H1 (cell line): Measurements from ENCODE around the gene MRAP2. TPM values are rescaled to one million over a fixed set of nuclear protein-coding genes. Genes with fewer than 3 reads are reported as not detected.

Source experiments
- CTCF ChIA-PET: fragments of 300-600 bp; sonication (Branson Sonifier 250); formaldehyde crosslinking; loops from one replicate; lab custom pipeline; 2021; ENCODE audit not compliant: partially characterized antibody; lab: Charles Lee
- POLR2A ChIA-PET: fragments of 300-600 bp; sonication (Branson Sonifier 250); formaldehyde crosslinking; loops from one replicate; lab custom pipeline; 2021; ENCODE audit warnings: inconsistent platforms; ENCODE audit not compliant: partially characterized antibody; lab: Charles Lee
- DNase-seq, 2 experiments: peaks; one replicate each; pipeline versions ENCODE4 v3.0.0 to v3.0.0-alpha.2; 2010 to 2022; ENCODE audit warnings: low spot score in 2 of 2, low read depth in 1 of 2, mixed read lengths in 1 of 2
- FAIRE-seq: peaks from 2 replicates; lab custom pipeline; 2011; peaks lifted over from hg19 to GRCh38; lab: Jason Lieb, UNC
- H2AFZ ChIP-seq: 2 replicates; pipeline ENCODE4 v1.8.1; 2012; ENCODE audit warnings: low read length, inconsistent platforms
- H2AK5ac ChIP-seq: 2 replicates; pipeline ENCODE4 v1.6.1; 2013; ENCODE audit warnings: low read depth, low read length
- H2BK120ac ChIP-seq: replicated peaks from 2 replicates; pipeline ENCODE3; 2013; ENCODE audit warnings: low read depth, low read length, inconsistent platforms
- H2BK12ac ChIP-seq: 2 replicates; pipeline ENCODE4 v1.6.1; 2013; ENCODE audit warnings: low read depth, low read length
- H2BK15ac ChIP-seq: 2 replicates; pipeline ENCODE4 v1.6.1; 2013; ENCODE audit warnings: low read length
- H2BK20ac ChIP-seq: 2 replicates; pipeline ENCODE4 v1.6.1; 2013; ENCODE audit warnings: low read length
- H2BK5ac ChIP-seq: 2 replicates; pipeline ENCODE4 v1.6.1; 2013; ENCODE audit warnings: low read depth, low read length
- H3K14ac ChIP-seq: 2 replicates; pipeline ENCODE4 v1.6.1; 2013; ENCODE audit warnings: inconsistent platforms; ENCODE audit not compliant: insufficient read length
- H3K18ac ChIP-seq: 2 replicates; pipeline ENCODE4 v1.6.1; 2013; ENCODE audit warnings: low read length; ENCODE audit errors: extremely low read depth
- H3K23ac ChIP-seq: 2 replicates; pipeline ENCODE4 v1.6.1; 2013; ENCODE audit warnings: inconsistent platforms; ENCODE audit not compliant: insufficient read length
- H3K23me2 ChIP-seq: 2 replicates; pipeline ENCODE4 v1.6.1; 2013; ENCODE audit warnings: low read depth, low read length
- H3K27ac ChIP-seq: 2 replicates; pipeline ENCODE4 v1.6.1; 2011; ENCODE audit warnings: low read depth, low read length, inconsistent platforms
- H3K27me3 ChIP-seq, 4 experiments: replicated peaks in 1 of 4; 1 replicate in 1 of 4; 2 replicates in 3 of 4; pipeline versions ENCODE4 v1.6.1 to v1.8.1; 2011 to 2013; ENCODE audit warnings: low read length in 3 of 4, mild to moderate bottlenecking in 3 of 4, inconsistent platforms in 2 of 4, mixed read lengths in 2 of 4, moderate library complexity in 1 of 4; ENCODE audit not compliant: control insufficient read depth in 3 of 4, insufficient read depth in 3 of 4; ENCODE audit errors: extremely low read depth in 1 of 4
- H3K36me3 ChIP-seq, 4 experiments: 2 replicates each; pipeline versions ENCODE4 v1.6.1 to v1.8.1; 2011 to 2013; ENCODE audit warnings: mild to moderate bottlenecking in 4 of 4, low read length in 3 of 4, moderate library complexity in 2 of 4, control low read depth in 1 of 4, inconsistent platforms in 1 of 4; ENCODE audit not compliant: insufficient read depth in 4 of 4, control insufficient read depth in 2 of 4
- H3K4ac ChIP-seq: replicated peaks from 2 replicates; pipeline ENCODE3; 2013; ENCODE audit warnings: low read length, low read depth, mixed read lengths, inconsistent platforms; ENCODE audit not compliant: insufficient read length
- H3K4me1 ChIP-seq, 4 experiments: replicated peaks in 1 of 4; 1 replicate in 1 of 4; 2 replicates in 3 of 4; pipeline versions ENCODE4 v1.6.1 to v1.8.1; 2011 to 2013; ENCODE audit warnings: low read length in 3 of 4, inconsistent platforms in 2 of 4, mixed read lengths in 1 of 4; ENCODE audit not compliant: insufficient read depth in 4 of 4, control insufficient read depth in 3 of 4
- H3K4me2 ChIP-seq, 2 experiments: 2 replicates each; pipeline versions ENCODE4 v1.6.1 to v1.8.1; 2011 to 2013; ENCODE audit warnings: low read depth in 2 of 2, low read length in 2 of 2, control low read depth in 1 of 2, inconsistent platforms in 1 of 2, mild to moderate bottlenecking in 1 of 2; ENCODE audit not compliant: insufficient read depth in 1 of 2
- H3K4me3 ChIP-seq, 4 experiments: fragments of 200-600, 300-600 bp in 1 of 4; sonication (generic), shearing (Covaris generic), sonication (Bioruptor Twin) in 1 of 4; 2 replicates each; pipeline versions ENCODE4 v1.5.1 to v1.8.1; 2011 to 2016; ENCODE audit warnings: low read length in 4 of 4, low read depth in 3 of 4, control low read depth in 2 of 4, inconsistent platforms in 2 of 4, mild to moderate bottlenecking in 2 of 4, mixed read lengths in 1 of 4, moderate library complexity in 1 of 4; ENCODE audit not compliant: insufficient read depth in 2 of 4; ENCODE audit errors: extremely low read depth in 1 of 4
- H3K56ac ChIP-seq: replicated peaks from 2 replicates; pipeline ENCODE3; 2013; ENCODE audit warnings: low read depth, mild to moderate bottlenecking, mixed read lengths, low read length, inconsistent platforms; ENCODE audit not compliant: insufficient read length
- H3K79me1 ChIP-seq: 2 replicates; pipeline ENCODE4 v1.6.1; 2013; ENCODE audit warnings: low read depth, low read length, control low read depth
- H3K79me2 ChIP-seq, 2 experiments: 2 replicates each; pipeline versions ENCODE4 v1.6.1 to v1.8.1; 2012 to 2013; ENCODE audit warnings: low read length in 2 of 2, mild to moderate bottlenecking in 2 of 2, inconsistent platforms in 1 of 2; ENCODE audit not compliant: insufficient read depth in 2 of 2, control insufficient read depth in 1 of 2
- H3K9ac ChIP-seq, 4 experiments: replicated peaks in 1 of 4; 1 replicate in 1 of 4; 2 replicates in 3 of 4; pipeline versions ENCODE4 v1.6.1 to v1.8.1; 2011 to 2013; ENCODE audit warnings: low read depth in 3 of 4, low read length in 3 of 4, control low read depth in 2 of 4, mild to moderate bottlenecking in 2 of 4, moderate library complexity in 2 of 4, inconsistent platforms in 1 of 4; ENCODE audit errors: extremely low read depth in 1 of 4
- H3K9me3 ChIP-seq, 2 experiments: 2 replicates each; pipeline versions ENCODE4 v1.6.1 to v1.8.1; 2012 to 2013; ENCODE audit warnings: mild to moderate bottlenecking in 2 of 2, moderate library complexity in 2 of 2, control low read depth in 1 of 2, inconsistent platforms in 1 of 2, low read depth in 1 of 2, low read length in 1 of 2, mixed read lengths in 1 of 2; ENCODE audit not compliant: insufficient read depth in 2 of 2
- H4K20me1 ChIP-seq, 2 experiments: replicated peaks in 1 of 2; 2 replicates each; pipeline versions ENCODE3 to v1.8.1; 2011 to 2013; ENCODE audit warnings: inconsistent platforms in 2 of 2, low read length in 2 of 2, mild to moderate bottlenecking in 1 of 2; ENCODE audit not compliant: insufficient read depth in 2 of 2, control insufficient read depth in 1 of 2
- H4K5ac ChIP-seq: 2 replicates; pipeline ENCODE4 v1.6.1; 2013; ENCODE audit warnings: low read length, low read depth, mixed read lengths, inconsistent platforms; ENCODE audit not compliant: insufficient read length
- H4K8ac ChIP-seq: 2 replicates; pipeline ENCODE4 v1.8.0; 2013; ENCODE audit warnings: mild to moderate bottlenecking, moderate library complexity, low read length, inconsistent platforms; ENCODE audit not compliant: insufficient read depth; ENCODE audit errors: extremely low read depth
- H4K91ac ChIP-seq: replicated peaks from 2 replicates; pipeline ENCODE3; 2013; ENCODE audit warnings: low read length, mixed read lengths, inconsistent platforms; ENCODE audit not compliant: insufficient read length
- CEBPB ChIP-seq: IDR thresholded peaks from 2 replicates; pipeline ENCODE4 v1.6.1; 2012; ENCODE audit warnings: low read depth, low read length
- JUN ChIP-seq: IDR thresholded peaks from 2 replicates; pipeline ENCODE4 v1.6.1; 2011; ENCODE audit warnings: low read depth, mild to moderate bottlenecking, improper control_type of control experiment, low read length
- JUND ChIP-seq: IDR thresholded peaks from 2 replicates; pipeline ENCODE4 v1.6.1; 2011; ENCODE audit warnings: mild to moderate bottlenecking, improper control_type of control experiment, low read length
- RXRA ChIP-seq: IDR thresholded peaks from 2 replicates; pipeline ENCODE4 v1.6.1; 2011; ENCODE audit warnings: low read depth, mild to moderate bottlenecking, low read length, moderate library complexity; ENCODE audit not compliant: insufficient read depth
- SRF ChIP-seq: IDR thresholded peaks from 2 replicates; pipeline ENCODE4 v1.6.1; 2011; ENCODE audit warnings: mild to moderate bottlenecking, low read depth, low read length, moderate library complexity
- TAF7 ChIP-seq: optimal IDR thresholded peaks from 2 replicates; pipeline ENCODE3; 2011; ENCODE audit warnings: low read depth, mild to moderate bottlenecking, inconsistent platforms, low read length, moderate library complexity, borderline replicate concordance
- ZNF274 ChIP-seq: IDR thresholded peaks from 2 replicates; pipeline ENCODE4 v1.7.0; 2012; ENCODE audit warnings: low read length, borderline replicate concordance; ENCODE audit errors: extremely low read depth
- WGBS, 2 experiments: shearing (Covaris generic) in 1 of 2; methylation state at CpG; one replicate each; pipeline versions ENCODE4 v1.1.6 to v1.1.7; 2013 to 2015; ENCODE audit warnings: low lambda C conversion rate in 2 of 2, mixed read lengths in 2 of 2, inconsistent platforms in 1 of 2, low coverage in 1 of 2, missing lambda C conversion rate in 1 of 2; ENCODE audit not compliant: insufficient replicate concordance in 2 of 2, insufficient coverage in 1 of 2, insufficient read length in 1 of 2; ENCODE audit errors: extremely low coverage in 1 of 2, missing lambda C conversion rate in 1 of 2; 5-methylcytosine and 5-hydroxymethylcytosine counted together
- polyA plus RNA-seq, 7 experiments: library from polyadenylated mRNA; depleted of rRNA in 3 of 7; stranded (reverse) in 5 of 7; unstranded in 2 of 7; fragments of >200 nt in 5 of 7; fragments of 200-250 nt in 2 of 7; gene quantifications; 1 replicate in 5 of 7; 2 replicates in 1 of 7; 4 replicates in 1 of 7; pipeline versions ENCODE4 v1.2.1 to v1.2.3, GENCODE V29; 2011 to 2013; ENCODE audit warnings: missing spikeins in 2 of 7, mixed read lengths in 2 of 7
- total RNA-seq: library from RNA; stranded (reverse); fragmentation: NEBNext Ultra II Directional; extraction: Animal tissue kit (Norgen Biotek cat#: 25700); gene quantifications from 2 replicates; pipeline ENCODE4 v1.2.1, GENCODE V29; 2021

Gene MRAP2
- total and polyA plus RNA-seq, 2 of the 8 experiments (the other 6 are each of a cell fraction or from before 2014, with no cell fraction given) = 5.0 to 11.0 TPM

- WGBS, 2 experiments = 93% methylated on average over 2 of the region's 2 CpGs; no CpG with 5 or more reads in 1 of the 2 experiments
- Histone ChIP-seq H2BK5ac (no peak overlapping the region), H3K79me2 (no peaks in the 10 kb centered on the region), H3K36me3 (peaks cover 0 to 16% (median 6%) of the 10 kb centered on the region in 4 experiments; a peak in 5 of 8 replicates), H3K18ac (no peak overlapping the region), H3K4me3 (no peak overlapping the region), H3K23me2 (no peaks in the 10 kb centered on the region; the same call in 1 of the 2 replicates), H2AFZ (no peak overlapping the region), H2BK15ac (no peak overlapping the region), H4K91ac (no peak overlapping the region), H2BK12ac (no peak overlapping the region), H4K20me1 (no peaks in the 10 kb centered on the region), H3K9ac (no peak overlapping the region), H3K4me1 (no peaks in the 10 kb centered on the region), H3K27me3 (no peaks in the 10 kb centered on the region), H4K8ac (no peak overlapping the region), H3K27ac (no peak overlapping the region), H2BK120ac (no peak overlapping the region), H3K56ac (no peak overlapping the region), H2BK20ac (no peak overlapping the region), H3K4ac (no peak overlapping the region), H3K4me2 (no peak overlapping the region), H3K23ac (no peak overlapping the region), H3K9me3 (no peaks in the 10 kb centered on the region), H4K5ac (no peak overlapping the region), H3K14ac (no peak overlapping the region), H2AK5ac (no peak overlapping the region), H3K79me1 (no peaks in the 10 kb centered on the region)
- FAIRE-seq (no peak), DNase-seq (no peak)
- CTCF ChIA-PET = no interaction called here
- no peak for TF ChIP-seq JUN
- no peak for TF ChIP-seq RXRA
- TF ChIP-seq SRF = no peak
- no peak for TF ChIP-seq TAF7
- no peak for TF ChIP-seq JUND
- no peak for TF ChIP-seq CEBPB
- no peak for TF ChIP-seq ZNF274
- POLR2A ChIA-PET = no interaction called here
Observed at GRCh38 chr6:84123186-84123585, 89.6 kb downstream of the MRAP2 start.
